IMR-90 (cell line): ENCODE data around the gene RGS4. TPM values are rescaled to one million over a fixed set of nuclear protein-coding genes. Genes with fewer than 3 reads are reported as not detected.

ENCODE experiments used
- ATAC-seq: fragments of 200-7000 bp; cut with Tn5 transposase; 2 replicates; pipeline ENCODE4 v1.9.1; 2020; ENCODE audit warnings: low read depth, mild to moderate bottlenecking, moderate library complexity
- BruUV-seq: library from RNA; stranded (reverse); fragments of 400-500 nt; replicated peaks from 2 replicates; lab custom pipeline; 2021; lab: Mats Ljungman, UMichigan
- CTCF ChIA-PET: fragments of 300-600 bp; formaldehyde crosslinking; extraction: SDS; loops from one replicate; lab custom pipeline; 2021; ENCODE audit warnings: antibody characterized with exemption; lab: Yijun Ruan, JAX
- POLR2A ChIA-PET: fragments of 300-600 bp; sonication (Branson Sonifier 250); formaldehyde crosslinking; loops from one replicate; lab custom pipeline; 2022; ENCODE audit warnings: antibody characterized with exemption; ENCODE audit not compliant: unreplicated experiment; lab: Charles Lee
- DNase-seq: peaks from one replicate; pipeline ENCODE4 v3.0.0; 2013
- H2AFZ ChIP-seq: replicated peaks from 2 replicates; pipeline ENCODE3; 2013; ENCODE audit warnings: low read length, mild to moderate bottlenecking; ENCODE audit not compliant: poor library complexity
- H2AK5ac ChIP-seq: 2 replicates; pipeline ENCODE4 v1.6.1; 2013; ENCODE audit warnings: low read depth, low read length, inconsistent platforms
- H2AK9ac ChIP-seq: replicated peaks from 2 replicates; pipeline ENCODE3; 2013; ENCODE audit warnings: mild to moderate bottlenecking, low read depth, low read length, moderate library complexity; ENCODE audit not compliant: poor library complexity
- H2BK120ac ChIP-seq: 2 replicates; pipeline ENCODE4 v1.6.1; 2013; ENCODE audit warnings: low read depth, low read length, inconsistent platforms
- H2BK15ac ChIP-seq: 3 replicates; pipeline ENCODE4 v1.6.1; 2013; ENCODE audit warnings: low read depth, low read length, inconsistent platforms
- H2BK20ac ChIP-seq: 2 replicates; pipeline ENCODE4 v1.6.1; 2013; ENCODE audit warnings: low read depth, mild to moderate bottlenecking, inconsistent platforms, low read length, moderate library complexity
- H2BK5ac ChIP-seq: 2 replicates; pipeline ENCODE4 v1.6.1; 2013; ENCODE audit warnings: mild to moderate bottlenecking, low read depth, low read length, inconsistent platforms; ENCODE audit not compliant: poor library complexity, severe bottlenecking
- H3K14ac ChIP-seq: replicated peaks from 2 replicates; pipeline ENCODE4 v1.6.1; 2013; ENCODE audit warnings: low read depth, low read length, inconsistent platforms
- H3K18ac ChIP-seq: 2 replicates; pipeline ENCODE4 v1.6.1; 2013; ENCODE audit warnings: low read depth, low read length, control low read depth
- H3K23ac ChIP-seq: 2 replicates; pipeline ENCODE4 v1.6.1; 2013; ENCODE audit warnings: low read depth, low read length, inconsistent platforms
- H3K27ac ChIP-seq: 2 replicates; pipeline ENCODE4 v1.5.1; 2013; ENCODE audit warnings: mild to moderate bottlenecking, control low read depth, low read length; ENCODE audit not compliant: insufficient read depth
- H3K27me3 ChIP-seq: 2 replicates; pipeline ENCODE4 v1.6.1; 2013; ENCODE audit warnings: low read length; ENCODE audit not compliant: control insufficient read depth, insufficient read depth
- H3K36me3 ChIP-seq: 2 replicates; pipeline ENCODE4 v1.6.1; 2013; ENCODE audit warnings: low read length, mixed read lengths; ENCODE audit not compliant: control insufficient read depth, insufficient read depth
- H3K4ac ChIP-seq: 2 replicates; pipeline ENCODE4 v1.6.1; 2013; ENCODE audit warnings: low read depth, low read length, inconsistent platforms
- H3K4me1 ChIP-seq: 2 replicates; pipeline ENCODE4 v1.6.1; 2013; ENCODE audit warnings: low read length, mixed read lengths; ENCODE audit not compliant: control insufficient read depth, insufficient read depth
- H3K4me2 ChIP-seq: 2 replicates; pipeline ENCODE4 v1.6.1; 2013; ENCODE audit warnings: low read depth, mild to moderate bottlenecking, control low read depth, low read length, moderate library complexity
- H3K4me3 ChIP-seq: 2 replicates; pipeline ENCODE4 v1.5.1; 2013; ENCODE audit warnings: low read depth, mild to moderate bottlenecking, control low read depth, low read length, moderate library complexity; ENCODE audit not compliant: insufficient read depth
- H3K56ac ChIP-seq: 2 replicates; pipeline ENCODE4 v1.6.1; 2013; ENCODE audit warnings: low read length, inconsistent platforms; ENCODE audit not compliant: insufficient read depth; ENCODE audit errors: extremely low read depth
- H3K79me1 ChIP-seq, 2 experiments: 2 replicates each; pipeline ENCODE4 v1.6.1; 2013; ENCODE audit warnings: low read length in 2 of 2, inconsistent platforms in 1 of 2, low read depth in 1 of 2
- H3K9ac ChIP-seq: 2 replicates; pipeline ENCODE4 v1.6.1; 2013; ENCODE audit warnings: low read depth, low read length, control low read depth
- H3K9me1 ChIP-seq: 2 replicates; pipeline ENCODE4 v1.6.1; 2013; ENCODE audit warnings: low read length, inconsistent platforms; ENCODE audit not compliant: insufficient read depth
- H3K9me3 ChIP-seq: 2 replicates; pipeline ENCODE4 v1.6.1; 2013; ENCODE audit warnings: low read length; ENCODE audit not compliant: control insufficient read depth, insufficient read depth
- H4K20me1 ChIP-seq: 2 replicates; pipeline ENCODE4 v1.6.1; 2013; ENCODE audit warnings: low read length, inconsistent platforms; ENCODE audit not compliant: insufficient read depth
- H4K5ac ChIP-seq: 2 replicates; pipeline ENCODE4 v1.6.1; 2013; ENCODE audit warnings: mild to moderate bottlenecking, low read depth, low read length, control low read depth
- H4K8ac ChIP-seq, 2 experiments: 2 replicates each; pipeline ENCODE4 v1.6.1; 2013; ENCODE audit warnings: low read depth in 2 of 2, low read length in 2 of 2, control low read depth in 1 of 2, inconsistent platforms in 1 of 2
- H4K91ac ChIP-seq: 2 replicates; pipeline ENCODE4 v1.6.1; 2013; ENCODE audit warnings: low read depth, low read length, inconsistent platforms; ENCODE audit not compliant: insufficient read depth
- CHD1 ChIP-seq: IDR thresholded peaks from 2 replicates; pipeline ENCODE4 v1.6.1; 2012; ENCODE audit warnings: low read depth, low read length, improper control_type of control experiment
- WGBS, 2 experiments: methylation state at CpG; one replicate each; pipeline versions ENCODE4 v1.1.5 to v1.1.7; 2013; ENCODE audit warnings: missing lambda C conversion rate in 2 of 2; ENCODE audit not compliant: insufficient read length in 1 of 2; ENCODE audit errors: extremely low coverage in 2 of 2; 5-methylcytosine and 5-hydroxymethylcytosine counted together
- dilution Hi-C: fragments of 300-500 bp; cut with HindIII; formaldehyde crosslinking; loops from one replicate; pipeline ENCODE4 v1.14.3; 2018; ENCODE audit warnings: low sequenced_read_pairs; ENCODE audit not compliant: unreplicated experiment
- in situ Hi-C: fragments of 300-500 bp; cut with MboI; formaldehyde crosslinking; loops from 3 replicates; pipeline ENCODE4 v1.14.3; 2019; ENCODE audit warnings: low sequenced_read_pairs, inconsistent platforms, mixed read lengths
- intact Hi-C: fragments of 100-400 bp; cut with micrococcal nuclease; formaldehyde crosslinking; loops from 2 replicates; pipeline ENCODE4 v1.10.0; 2022
- polyA plus RNA-seq, 3 experiments: library from polyadenylated mRNA; depleted of rRNA; stranded (reverse); fragments of >200 nt; gene quantifications; 2 replicates each; pipeline ENCODE4 v1.2.3, GENCODE V29; 2012; ENCODE audit warnings: low replicate concordance in 1 of 3
- total RNA-seq: library from RNA; depleted of rRNA; stranded (reverse); fragments of >200 nt; gene quantifications from 2 replicates; pipeline ENCODE4 v1.2.3, GENCODE V29; 2012

Gene RGS4
- total and polyA plus RNA-seq, 2 of the 4 experiments (the other 2 are of a cell fraction) = 202 to 538 TPM

GRCh38 chr1:163120372-163120771 lies 51.2 kb downstream of the RGS4 start:
- no peak overlapping the region for H3K9ac ChIP-seq
- H4K91ac ChIP-seq = no peak overlapping the region
- H3K4ac ChIP-seq = no peak overlapping the region
- H3K79me1 ChIP-seq = no peaks in the 10 kb centered on the region
- H3K18ac ChIP-seq = no peak overlapping the region
- dilution Hi-C loops = no loop called here
- H4K20me1 ChIP-seq = no peaks in the 10 kb centered on the region
- no peak overlapping the region for H4K5ac ChIP-seq
- BruUV-seq = no TSS peak
- in situ Hi-C loops = no loop called here
- H3K9me1 ChIP-seq = 0 out of 2 replicates have a peak, but pooled peaks cover 3% of the 10 kb centered on the region
- no peak overlapping the region for H4K8ac ChIP-seq
- H3K4me2 ChIP-seq = no peak overlapping the region
- ATAC-seq = no peak
- no CpG with 5 or more reads among the region's 1 CpG for WGBS, 2 experiments
- H3K14ac ChIP-seq = no peak overlapping the region
- no peaks in the 10 kb centered on the region for H3K9me3 ChIP-seq
- no peak overlapping the region for H3K23ac ChIP-seq
- ChIA-PET POLR2A (no interaction called here), CTCF (no interaction called here)
- H3K27ac ChIP-seq = no peak overlapping the region
- H2BK120ac ChIP-seq = no peak overlapping the region
- no peak overlapping the region for H2AK5ac ChIP-seq
- H2AFZ ChIP-seq = no peak overlapping the region
- no peak for TF ChIP-seq CHD1
- DNase-seq = no peak
- intact Hi-C loops = no loop called here
- no peaks in the 10 kb centered on the region for H3K27me3 ChIP-seq
- H3K4me3 ChIP-seq = no peak overlapping the region
- H3K36me3 ChIP-seq = no peaks in the 10 kb centered on the region
- H2BK20ac ChIP-seq = no peak overlapping the region
- H3K56ac ChIP-seq = no peak overlapping the region
- no peaks in the 10 kb centered on the region for H3K4me1 ChIP-seq
- H2BK5ac ChIP-seq = no peak overlapping the region
- H2BK15ac ChIP-seq = no peak overlapping the region
- H2AK9ac ChIP-seq = no peak overlapping the region
